Mesothelial cell of epicardium (in vitro differentiated cells): ENCODE measurements around the gene GFOD1. TPM values are rescaled to one million over a fixed set of nuclear protein-coding genes. Genes with fewer than 3 reads are reported as not detected.

Source experiments
- DNase-seq, 2 experiments: peaks; one replicate each; pipeline ENCODE4 v3.0.0; 2021; ENCODE audit warnings: low spot score in 2 of 2; ENCODE audit not compliant: unreplicated experiment in 2 of 2
- H3K27ac Mint-ChIP-seq: 2 replicates; pipeline ENCODE4 v1.8.0; 2021; ENCODE audit warnings: mixed read lengths
- H3K27me3 Mint-ChIP-seq: 2 replicates; pipeline ENCODE4 v1.8.0; 2021; ENCODE audit warnings: low read depth, mixed read lengths
- H3K36me3 Mint-ChIP-seq: 2 replicates; pipeline ENCODE4 v1.8.0; 2021; ENCODE audit warnings: mixed read lengths
- H3K4me1 Mint-ChIP-seq: 2 replicates; pipeline ENCODE4 v1.8.0; 2021; ENCODE audit warnings: mixed read lengths
- H3K4me3 Mint-ChIP-seq: 2 replicates; pipeline ENCODE4 v1.8.0; 2021; ENCODE audit warnings: mild to moderate bottlenecking, moderate library complexity, mixed read lengths
- H3K9me3 Mint-ChIP-seq: 2 replicates; pipeline ENCODE4 v1.8.0; 2021; ENCODE audit warnings: mixed read lengths
- total RNA-seq: library from RNA; stranded (reverse); gene quantifications from 3 replicates; pipeline ENCODE4 v1.2.1, GENCODE V29; 2021
- TF ChIP-seq, protein P1 (sequence below): fragments of 200-600 bp; sonication (generic); IDR thresholded peaks from one replicate; pipeline ENCODE4 v1.5.0; 2021; ENCODE audit warnings: antibody characterized with exemption; ENCODE audit not compliant: unreplicated experiment

Gene GFOD1
- total RNA-seq, 1 donor from 2014 or later: 4.8 TPM

DNA sequence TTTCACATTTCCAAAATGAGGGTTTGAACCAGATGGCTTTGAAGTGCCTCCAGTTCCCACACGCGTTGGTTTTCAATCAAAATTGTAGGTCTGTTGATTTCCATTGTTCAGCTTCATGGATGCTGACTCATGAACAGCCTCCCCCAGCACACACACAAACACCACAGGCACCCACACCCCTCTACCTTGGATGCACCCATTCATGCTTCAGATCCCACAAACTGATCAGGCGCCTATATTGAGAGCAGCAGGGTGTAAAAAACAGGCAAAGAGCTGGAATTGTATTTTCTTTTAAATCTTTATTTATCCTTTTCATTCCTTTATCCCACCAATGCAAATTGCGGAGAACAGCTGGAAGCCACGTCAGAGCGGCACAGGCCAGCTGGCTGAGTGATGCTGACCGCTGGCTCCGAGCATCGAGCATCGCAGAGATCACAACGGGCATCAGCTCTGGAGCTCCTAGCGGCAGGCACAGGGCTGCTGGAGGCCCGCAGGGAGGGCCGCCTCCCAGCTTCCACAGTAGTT is 129.8 kb downstream of the GFOD1 start:
- H3K4me1 Mint-ChIP-seq: peaks cover 38% of the 10 kb centered on the region
- no peaks in the 10 kb centered on the region for H3K36me3 Mint-ChIP-seq
- no peak overlapping the region for H3K27ac Mint-ChIP-seq
- TF ChIP-seq, protein P1, sequence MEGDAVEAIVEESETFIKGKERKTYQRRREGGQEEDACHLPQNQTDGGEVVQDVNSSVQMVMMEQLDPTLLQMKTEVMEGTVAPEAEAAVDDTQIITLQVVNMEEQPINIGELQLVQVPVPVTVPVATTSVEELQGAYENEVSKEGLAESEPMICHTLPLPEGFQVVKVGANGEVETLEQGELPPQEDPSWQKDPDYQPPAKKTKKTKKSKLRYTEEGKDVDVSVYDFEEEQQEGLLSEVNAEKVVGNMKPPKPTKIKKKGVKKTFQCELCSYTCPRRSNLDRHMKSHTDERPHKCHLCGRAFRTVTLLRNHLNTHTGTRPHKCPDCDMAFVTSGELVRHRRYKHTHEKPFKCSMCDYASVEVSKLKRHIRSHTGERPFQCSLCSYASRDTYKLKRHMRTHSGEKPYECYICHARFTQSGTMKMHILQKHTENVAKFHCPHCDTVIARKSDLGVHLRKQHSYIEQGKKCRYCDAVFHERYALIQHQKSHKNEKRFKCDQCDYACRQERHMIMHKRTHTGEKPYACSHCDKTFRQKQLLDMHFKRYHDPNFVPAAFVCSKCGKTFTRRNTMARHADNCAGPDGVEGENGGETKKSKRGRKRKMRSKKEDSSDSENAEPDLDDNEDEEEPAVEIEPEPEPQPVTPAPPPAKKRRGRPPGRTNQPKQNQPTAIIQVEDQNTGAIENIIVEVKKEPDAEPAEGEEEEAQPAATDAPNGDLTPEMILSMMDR: no peak
- H3K4me3 Mint-ChIP-seq: no peak overlapping the region
- H3K27me3 Mint-ChIP-seq: no peaks in the 10 kb centered on the region
- no peak for DNase-seq
- no peaks in the 10 kb centered on the region for H3K9me3 Mint-ChIP-seq

DNA sequence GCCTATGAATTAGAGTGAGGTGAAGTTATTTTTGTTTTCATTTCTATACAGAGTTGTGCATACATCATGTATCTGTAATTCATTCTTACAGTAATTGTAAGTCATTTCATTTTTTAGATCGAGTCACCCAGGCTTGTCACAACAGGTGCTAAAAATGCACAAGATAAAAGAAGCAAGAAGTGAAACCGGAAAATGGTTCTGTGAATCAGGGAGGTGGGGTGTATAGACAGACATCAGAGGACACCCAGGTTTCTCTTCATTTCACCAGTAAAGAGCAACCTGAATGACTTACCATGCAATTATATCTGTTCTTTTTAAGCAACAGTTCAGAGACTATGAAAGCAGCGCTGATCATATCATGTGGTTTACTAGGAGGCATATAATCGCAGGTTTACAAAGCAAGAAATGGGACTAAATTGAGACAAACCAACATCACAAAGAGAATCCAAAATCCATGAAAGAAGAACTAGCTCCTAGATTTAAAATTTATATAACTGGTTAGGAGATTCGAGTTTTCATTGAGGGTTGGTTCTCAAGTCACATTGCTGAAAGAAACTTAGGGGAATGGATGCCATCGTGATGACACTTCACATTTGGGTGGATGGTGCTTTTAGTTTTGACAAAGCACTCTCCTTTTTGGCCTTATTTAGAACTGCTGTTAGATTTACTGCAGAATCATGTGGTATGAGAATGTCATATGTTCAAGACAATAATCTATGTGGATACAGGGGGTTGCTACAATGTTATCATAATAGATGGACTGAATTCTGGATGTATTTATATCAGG is 131.2 kb downstream of the GFOD1 start:
- DNase-seq: no peak
- Mint-ChIP-seq H3K9me3 (no peaks in the 10 kb centered on the region), H3K4me1 (peaks cover 41% of the 10 kb centered on the region), H3K4me3 (no peak overlapping the region), H3K36me3 (no peaks in the 10 kb centered on the region), H3K27me3 (no peaks in the 10 kb centered on the region), H3K27ac (peak overlapping the region; percentile 52)
- TF ChIP-seq, protein P1: no peak

DNA sequence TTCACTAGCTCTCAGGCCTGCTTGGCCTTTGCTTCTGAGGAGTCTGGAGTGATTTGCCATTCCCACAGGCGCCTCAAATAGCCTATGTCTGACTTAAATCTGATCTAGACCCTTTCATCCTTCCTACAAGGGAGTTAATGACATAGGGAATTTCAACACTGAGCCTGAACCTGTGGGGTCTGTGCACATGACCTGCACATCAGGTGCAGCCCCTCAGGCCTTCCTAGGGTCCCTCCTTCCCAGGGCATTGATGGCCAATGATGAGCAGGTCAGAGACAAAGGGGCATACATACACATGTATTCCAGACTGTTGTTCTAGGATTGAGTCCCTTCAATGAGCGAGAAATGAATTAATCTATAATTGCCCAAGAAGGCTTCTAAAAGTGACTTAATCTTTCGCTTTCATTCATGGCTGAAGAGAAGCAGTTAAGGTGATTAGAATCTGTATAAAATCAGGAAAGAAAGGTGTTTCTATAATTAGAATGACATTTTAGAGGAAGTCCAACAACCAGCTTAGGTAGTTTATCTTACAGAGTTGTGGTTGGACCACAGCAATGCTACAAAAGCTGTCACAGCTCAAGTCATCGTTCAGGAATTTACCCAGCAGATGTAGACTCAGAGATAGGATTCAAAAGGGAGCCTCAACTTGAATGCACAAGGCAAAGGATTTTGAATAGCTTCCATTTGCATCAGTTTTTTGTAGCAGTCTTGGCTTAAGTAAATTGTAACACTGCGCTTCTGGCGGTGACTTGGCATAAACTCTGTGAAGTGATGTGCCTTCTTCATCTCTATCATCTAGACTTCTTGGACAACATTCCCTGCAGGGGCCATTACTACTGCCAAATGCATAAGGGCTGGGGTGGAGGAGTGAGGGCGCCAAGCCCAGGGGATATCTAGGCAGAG is 132.1 kb downstream of the GFOD1 start:
- peaks cover 42% of the 10 kb centered on the region for H3K4me1 Mint-ChIP-seq
- no peak for DNase-seq
- TF ChIP-seq, protein P1: no peak
- H3K4me3 Mint-ChIP-seq: no peak overlapping the region
- no peaks in the 10 kb centered on the region for H3K9me3 Mint-ChIP-seq
- no peaks in the 10 kb centered on the region for H3K36me3 Mint-ChIP-seq
- H3K27ac Mint-ChIP-seq: peak overlapping the region; percentile 64
- no peaks in the 10 kb centered on the region for H3K27me3 Mint-ChIP-seq

DNA sequence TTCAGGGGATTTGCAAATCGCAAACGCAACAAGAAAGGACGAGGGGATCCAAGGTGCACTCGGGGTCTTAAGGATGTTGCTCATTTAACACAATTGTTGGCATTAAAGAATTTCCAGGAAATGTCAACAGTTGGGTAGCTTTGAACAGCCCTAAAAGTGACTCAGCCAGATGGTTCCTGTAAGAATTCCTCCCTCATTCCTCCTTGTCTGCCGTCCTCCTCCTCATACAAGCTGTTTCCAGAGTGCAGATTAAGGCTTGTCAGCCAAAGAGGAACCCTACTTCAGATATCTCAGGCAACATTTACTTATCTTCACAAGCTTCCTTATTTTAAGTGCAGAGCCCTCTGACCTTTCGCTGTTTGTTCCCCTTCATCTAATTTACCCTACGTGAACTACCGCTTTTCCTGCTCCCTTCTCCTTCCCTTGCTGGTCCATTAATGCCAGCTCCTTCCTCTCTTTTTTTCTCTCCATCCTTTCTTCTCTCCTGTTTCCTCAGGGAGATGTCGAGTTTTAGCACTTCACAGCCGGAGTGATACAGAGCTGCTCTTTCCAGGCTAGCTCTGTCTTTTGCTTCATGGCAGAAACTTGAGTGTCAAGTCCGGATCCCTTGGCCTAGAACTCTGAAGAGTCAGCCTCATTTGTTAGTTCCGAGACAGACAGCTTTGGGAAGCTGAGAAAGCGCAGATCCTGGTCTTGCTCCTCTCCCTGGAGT is 132.9 kb downstream of the GFOD1 start:
- no peaks in the 10 kb centered on the region for H3K9me3 Mint-ChIP-seq
- H3K4me3 Mint-ChIP-seq: no peak overlapping the region
- H3K27ac Mint-ChIP-seq: peak overlapping the region; percentile 64
- H3K27me3 Mint-ChIP-seq: no peaks in the 10 kb centered on the region
- TF ChIP-seq, protein P1: no peak
- H3K4me1 Mint-ChIP-seq: peaks cover 41% of the 10 kb centered on the region
- DNase-seq: no peak
- no peaks in the 10 kb centered on the region for H3K36me3 Mint-ChIP-seq

DNA sequence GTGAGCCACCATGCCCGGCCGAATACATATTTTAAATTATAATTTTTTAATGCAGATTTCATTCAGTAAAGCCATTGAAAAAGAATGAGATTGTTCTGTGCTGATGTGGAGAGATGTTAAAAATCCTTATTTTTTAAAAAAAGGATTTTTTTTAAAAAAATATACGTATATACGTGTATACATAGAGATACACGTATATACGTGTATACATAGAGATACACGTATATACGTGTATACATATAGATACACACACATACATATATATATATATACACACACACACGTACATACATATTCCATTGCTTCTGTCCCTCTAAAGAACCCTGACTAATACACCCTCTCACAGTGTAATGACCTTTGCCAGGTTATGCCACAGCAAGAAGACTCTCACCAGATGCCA is 135.2 kb downstream of the GFOD1 start:
- no peak for DNase-seq
- peaks cover 41% of the 10 kb centered on the region for H3K4me1 Mint-ChIP-seq
- TF ChIP-seq, protein P1: no peak
- no peaks in the 10 kb centered on the region for H3K9me3 Mint-ChIP-seq
- H3K27me3 Mint-ChIP-seq: no peaks in the 10 kb centered on the region
- no peaks in the 10 kb centered on the region for H3K36me3 Mint-ChIP-seq
- no peak overlapping the region for H3K27ac Mint-ChIP-seq
- H3K4me3 Mint-ChIP-seq: no peak overlapping the region
